Stimulated activated effector memory CD8-positive, alpha-beta T cell treated with anti-CD3 and anti-CD28 coated beads, Interleukin-12 subunit alpha, Interleukin-12 subunit beta, amount 100 ng/mL, for 72 hours (primary cell): ENCODE results near the gene C12orf76.
"Not testable (repeated sequence)": the region's sequence is repeated elsewhere in the genome, so short reads cannot be mapped to it uniquely, and the experiment has no call there.

Source experiments
- ATAC-seq: fragments of 150-1000 bp; cut with Tn5 transposase; 2 replicates; pipeline ENCODE4 v1.10.0; 2021
- DNase-seq, 2 donors: peaks; one replicate each; pipeline ENCODE4 v3.0.0; 2021 to 2022; ENCODE audit warnings: low spot score in 2 of 2
- H3K27ac Mint-ChIP-seq: one replicate; pipeline ENCODE4 v1.8.0; 2022; ENCODE audit warnings: mild to moderate bottlenecking, mixed read lengths
- H3K36me3 Mint-ChIP-seq: one replicate; pipeline ENCODE4 v1.8.0; 2022; ENCODE audit warnings: mild to moderate bottlenecking, mixed read lengths
- H3K4me1 Mint-ChIP-seq: one replicate; pipeline ENCODE4 v1.8.0; 2022; ENCODE audit warnings: mixed read lengths
- H3K4me3 Mint-ChIP-seq: one replicate; pipeline ENCODE4 v1.8.0; 2022; ENCODE audit warnings: mild to moderate bottlenecking, mixed read lengths
- H3K9me3 Mint-ChIP-seq: one replicate; pipeline ENCODE4 v1.8.0; 2022; ENCODE audit warnings: mixed read lengths

The C12orf76 gene

DNA sequence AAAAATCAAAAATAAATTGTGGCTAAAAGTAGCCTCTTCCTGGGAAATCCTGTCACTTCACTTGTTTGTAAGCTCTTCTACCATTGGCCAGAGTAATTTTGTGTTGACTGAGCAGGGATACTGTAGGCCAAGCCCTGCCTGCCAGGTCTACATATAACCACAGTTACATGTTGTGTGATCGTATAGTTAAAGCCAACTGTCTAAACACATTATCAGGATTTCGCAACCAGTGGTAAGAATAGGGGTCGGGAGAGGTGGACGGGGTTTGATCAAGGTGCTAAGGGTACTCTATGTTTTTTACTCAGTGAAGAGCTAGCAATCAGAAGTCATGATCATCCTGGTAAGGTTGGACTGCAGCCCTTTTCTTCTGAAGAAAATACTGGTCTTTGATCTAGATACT lies 35.7 kb downstream of the C12orf76 start:
- ATAC-seq (no peak), DNase-seq (no peak)
- H3K4me3 Mint-ChIP-seq: peak overlapping the region; percentile 57
- H3K9me3 Mint-ChIP-seq: no peaks in the 10 kb centered on the region
- peaks cover 60% of the 10 kb centered on the region for H3K4me1 Mint-ChIP-seq
- H3K36me3 Mint-ChIP-seq: peaks cover 65% of the 10 kb centered on the region
- peak overlapping the region; percentile 68 for H3K27ac Mint-ChIP-seq

DNA sequence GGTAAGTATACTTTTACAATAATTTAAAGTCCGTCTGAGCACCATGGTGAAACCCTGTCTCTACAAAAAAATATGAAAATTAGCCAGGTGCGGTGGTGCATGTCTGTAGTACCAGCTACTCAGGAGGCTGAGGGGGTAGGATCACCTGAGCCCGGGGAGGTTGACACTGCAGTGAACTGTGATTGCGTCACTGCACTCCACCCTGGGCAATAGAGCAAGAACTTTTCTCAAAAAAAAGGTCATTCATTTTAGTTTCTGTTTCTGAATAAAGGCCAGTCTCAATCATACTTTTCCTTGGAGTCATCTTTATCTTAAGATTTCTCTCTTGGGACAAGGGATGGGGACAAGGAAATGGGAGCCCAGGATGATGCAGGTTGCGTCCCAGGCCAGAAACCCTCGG lies 36.2 kb downstream of the C12orf76 start:
- H3K36me3 Mint-ChIP-seq: peaks cover 59% of the 10 kb centered on the region
- no peak for DNase-seq
- H3K9me3 Mint-ChIP-seq: no peaks in the 10 kb centered on the region
- H3K4me3 Mint-ChIP-seq: peak overlapping the region; percentile 57
- peaks cover 61% of the 10 kb centered on the region for H3K4me1 Mint-ChIP-seq
- peak overlapping the region; percentile 68 for H3K27ac Mint-ChIP-seq
- ATAC-seq: peak; percentile 49

DNA sequence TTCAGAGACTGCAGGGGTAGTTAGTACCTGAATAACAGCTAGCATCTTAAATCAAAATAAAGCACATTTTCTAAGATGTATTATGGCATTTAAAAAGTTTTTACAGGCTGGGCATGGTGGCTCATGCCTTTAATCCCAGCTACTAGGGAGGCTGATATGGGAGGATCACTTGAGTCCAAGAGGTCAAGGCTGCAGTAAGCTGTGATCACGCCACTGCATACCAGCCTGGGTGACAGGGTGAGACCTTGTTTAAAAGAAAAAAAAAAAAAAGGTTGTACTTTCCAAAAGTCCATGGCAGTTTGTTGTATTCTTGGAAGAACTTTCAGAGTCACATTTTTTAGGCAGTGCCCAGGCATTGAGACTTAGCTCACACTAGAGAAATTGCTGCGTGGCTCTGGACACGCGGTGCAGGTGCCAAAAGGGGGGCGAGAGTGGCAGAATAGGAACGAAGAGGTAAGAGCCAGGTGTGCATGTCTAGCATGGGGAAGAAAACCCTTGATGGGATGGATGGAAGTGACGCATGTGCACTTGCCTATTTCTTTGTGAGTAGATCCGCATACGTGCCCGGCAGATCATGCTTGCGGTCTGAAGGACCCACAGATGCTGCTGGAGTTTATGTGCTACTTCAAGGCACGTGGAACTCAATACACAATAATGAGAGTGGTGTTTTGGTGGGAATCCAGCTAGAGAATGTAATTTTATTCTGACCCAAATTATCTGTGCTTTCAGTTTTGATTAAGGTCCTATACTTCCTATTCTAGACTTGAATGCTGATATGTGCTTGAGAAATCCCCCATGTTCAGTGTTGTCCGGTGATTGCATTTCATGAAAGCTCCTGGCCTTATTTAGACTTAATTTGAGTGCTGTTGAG lies 37.2 kb downstream of the C12orf76 start:
- Mint-ChIP-seq H3K9me3 (no peaks in the 10 kb centered on the region), H3K4me1 (peaks cover 65% of the 10 kb centered on the region)

DNA sequence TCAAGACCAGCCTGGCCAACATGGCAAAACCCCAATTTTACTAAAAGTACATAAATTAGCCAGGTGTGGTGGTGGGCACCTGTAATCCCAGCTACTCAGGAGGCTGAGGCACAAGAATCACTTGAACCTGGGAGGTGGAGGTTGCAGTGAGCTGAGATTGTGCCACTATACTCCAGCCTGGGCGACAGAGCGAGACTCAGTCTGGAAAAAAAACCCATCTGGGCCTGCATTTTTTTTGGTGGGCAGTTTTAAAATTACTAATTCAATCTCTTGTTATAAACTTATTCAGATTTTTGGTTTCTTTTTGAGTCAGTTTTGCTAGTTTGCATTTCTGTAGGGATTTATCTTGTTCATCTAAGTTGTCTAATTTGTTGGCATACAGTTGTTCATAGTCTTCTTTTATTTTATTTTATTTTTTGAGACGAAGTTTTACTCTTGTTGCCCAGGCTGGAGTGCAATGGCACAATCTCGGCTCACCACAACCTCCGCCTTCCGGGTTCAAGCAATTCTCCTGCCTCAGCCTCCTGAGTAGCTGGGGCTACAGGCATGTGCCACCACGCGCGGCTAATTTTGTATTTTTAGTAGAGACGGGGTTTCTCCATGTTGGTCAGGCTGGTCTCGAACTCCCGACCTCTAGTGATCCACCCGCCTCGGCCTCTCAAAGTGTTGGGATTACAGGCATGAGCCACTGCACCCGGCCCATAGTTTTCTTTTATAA lies 39.5 kb downstream of the C12orf76 start:
- peak; percentile 60 for ATAC-seq
- H3K36me3 Mint-ChIP-seq: peaks cover 35% of the 10 kb centered on the region
- peak overlapping the region; percentile 53 for H3K27ac Mint-ChIP-seq
- peak overlapping the region; percentile 57 for H3K4me3 Mint-ChIP-seq
- H3K9me3 Mint-ChIP-seq: not testable (repeated sequence)
- DNase-seq: peak in 1 of 2 donors; percentile 64
- peaks cover 74% of the 10 kb centered on the region for H3K4me1 Mint-ChIP-seq

More for the DNA sequence above, 37.2 kb downstream of the C12orf76 start:
- DNase-seq (no peak), ATAC-seq (peak; percentile 56)
- peaks cover 49% of the 10 kb centered on the region for H3K36me3 Mint-ChIP-seq
- H3K27ac Mint-ChIP-seq: peak overlapping the region; percentile 68
- H3K4me3 Mint-ChIP-seq: peak overlapping the region; percentile 57

DNA sequence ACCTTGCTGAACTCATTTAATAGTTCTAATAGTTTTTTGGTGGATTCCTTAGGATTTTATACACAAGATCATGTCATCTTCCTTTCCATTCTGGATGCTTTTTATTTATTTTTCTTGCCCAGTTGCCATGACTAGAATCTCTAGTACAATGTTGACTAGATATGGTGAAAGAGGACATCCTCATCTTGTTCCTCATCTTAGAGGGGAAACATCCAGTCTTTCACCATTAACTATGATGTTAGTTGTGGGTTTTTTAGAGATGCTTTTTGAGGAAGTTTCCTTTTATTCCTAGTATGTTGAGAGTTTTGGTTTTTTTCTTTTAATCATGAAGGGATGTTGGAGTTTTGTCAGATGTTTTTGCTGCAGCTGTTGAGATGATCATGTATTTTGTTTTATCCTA lies 40.4 kb downstream of the C12orf76 start:
- H3K4me3 Mint-ChIP-seq: no peak overlapping the region
- DNase-seq (no peak), ATAC-seq (no peak)
- no peaks in the 10 kb centered on the region for H3K9me3 Mint-ChIP-seq
- no peak overlapping the region for H3K27ac Mint-ChIP-seq
- H3K36me3 Mint-ChIP-seq: peaks cover 32% of the 10 kb centered on the region
- peaks cover 81% of the 10 kb centered on the region for H3K4me1 Mint-ChIP-seq

DNA sequence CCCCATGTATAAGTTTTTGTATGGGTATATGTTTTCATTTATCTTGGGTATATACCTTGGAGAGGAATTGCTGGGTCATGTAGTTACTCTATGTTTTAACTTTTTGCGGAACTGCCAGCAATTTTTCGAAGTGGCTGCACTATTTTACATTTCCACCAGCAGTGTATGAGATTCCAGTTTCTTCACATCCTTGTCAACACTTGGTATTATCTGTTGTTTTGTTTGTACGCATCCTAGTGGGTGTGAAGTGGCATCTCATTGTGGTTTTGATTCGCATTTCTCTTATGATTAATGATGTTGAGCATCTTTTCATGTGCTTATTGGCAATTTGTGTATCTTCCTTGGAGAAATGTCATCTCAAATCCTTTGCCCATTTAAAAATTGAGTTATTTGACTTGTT lies 42.2 kb downstream of the C12orf76 start:
- peaks cover 25% of the 10 kb centered on the region for H3K36me3 Mint-ChIP-seq
- H3K4me3 Mint-ChIP-seq: peak overlapping the region; percentile 45
- ATAC-seq: no peak
- no peak overlapping the region for H3K27ac Mint-ChIP-seq
- no peaks in the 10 kb centered on the region for H3K9me3 Mint-ChIP-seq
- peaks cover 68% of the 10 kb centered on the region for H3K4me1 Mint-ChIP-seq
- no peak for DNase-seq

DNA sequence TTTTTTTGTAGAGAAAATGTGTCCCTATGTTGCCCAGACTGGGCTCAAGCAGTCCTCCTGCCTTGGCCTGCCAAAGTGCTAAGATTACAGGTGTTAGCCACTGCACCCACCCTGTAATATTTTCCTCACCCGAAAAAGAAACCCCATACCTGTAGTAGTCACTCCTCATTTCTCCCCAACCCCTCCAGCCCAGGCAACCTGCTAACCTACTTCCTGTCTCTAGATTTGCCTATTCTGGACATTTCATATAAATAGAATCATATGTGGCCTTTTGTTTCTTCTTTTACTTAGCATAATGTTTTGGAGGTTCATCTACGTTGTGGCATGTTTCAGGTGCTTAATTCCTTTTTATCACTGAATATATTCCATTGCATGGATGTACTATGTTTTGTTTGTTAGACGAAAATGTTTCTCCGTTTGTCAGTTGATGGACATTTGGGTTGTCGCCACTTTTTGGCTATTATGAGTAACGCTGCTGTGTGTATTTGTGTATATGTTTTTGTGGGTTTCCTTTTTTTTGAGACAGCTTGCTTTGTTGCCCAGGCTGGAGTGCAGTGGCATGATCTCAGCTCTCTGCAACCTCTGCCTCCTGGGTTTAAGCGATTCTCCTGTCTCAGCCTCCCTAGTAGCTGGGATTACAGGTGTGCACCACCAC lies 42.9 kb downstream of the C12orf76 start:
- peak; percentile 75 for ATAC-seq
- peak overlapping the region; percentile 45 for H3K4me3 Mint-ChIP-seq
- H3K36me3 Mint-ChIP-seq: peaks cover 25% of the 10 kb centered on the region
- peaks cover 66% of the 10 kb centered on the region for H3K4me1 Mint-ChIP-seq
- H3K9me3 Mint-ChIP-seq: no peaks in the 10 kb centered on the region
- no peak for DNase-seq
- peak overlapping the region; percentile 79 for H3K27ac Mint-ChIP-seq

DNA sequence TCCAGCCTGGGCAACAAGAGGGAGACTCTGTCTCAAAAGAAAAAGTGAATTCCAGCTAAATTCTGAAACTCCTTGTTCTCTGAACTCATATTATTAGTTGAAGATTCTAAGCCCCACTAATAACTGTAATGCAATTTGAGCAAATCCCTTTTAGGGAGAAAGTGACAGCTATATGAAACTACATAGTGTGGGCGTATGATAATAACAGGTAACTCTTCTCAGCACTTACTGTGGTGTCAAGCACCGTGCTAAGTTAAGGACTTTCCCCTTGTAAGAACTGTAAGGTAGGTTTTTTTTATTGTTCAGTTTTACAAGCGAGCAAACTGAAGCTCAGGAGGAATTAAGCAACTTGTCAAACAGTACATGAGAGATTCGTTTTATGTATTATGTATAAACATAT lies 43.7 kb downstream of the C12orf76 start:
- ATAC-seq (peak; percentile 60), DNase-seq (no peak)
- no peaks in the 10 kb centered on the region for H3K9me3 Mint-ChIP-seq
- H3K4me1 Mint-ChIP-seq: peaks cover 64% of the 10 kb centered on the region
- no peak overlapping the region for H3K27ac Mint-ChIP-seq
- no peak overlapping the region for H3K4me3 Mint-ChIP-seq
- peaks cover 25% of the 10 kb centered on the region for H3K36me3 Mint-ChIP-seq

DNA sequence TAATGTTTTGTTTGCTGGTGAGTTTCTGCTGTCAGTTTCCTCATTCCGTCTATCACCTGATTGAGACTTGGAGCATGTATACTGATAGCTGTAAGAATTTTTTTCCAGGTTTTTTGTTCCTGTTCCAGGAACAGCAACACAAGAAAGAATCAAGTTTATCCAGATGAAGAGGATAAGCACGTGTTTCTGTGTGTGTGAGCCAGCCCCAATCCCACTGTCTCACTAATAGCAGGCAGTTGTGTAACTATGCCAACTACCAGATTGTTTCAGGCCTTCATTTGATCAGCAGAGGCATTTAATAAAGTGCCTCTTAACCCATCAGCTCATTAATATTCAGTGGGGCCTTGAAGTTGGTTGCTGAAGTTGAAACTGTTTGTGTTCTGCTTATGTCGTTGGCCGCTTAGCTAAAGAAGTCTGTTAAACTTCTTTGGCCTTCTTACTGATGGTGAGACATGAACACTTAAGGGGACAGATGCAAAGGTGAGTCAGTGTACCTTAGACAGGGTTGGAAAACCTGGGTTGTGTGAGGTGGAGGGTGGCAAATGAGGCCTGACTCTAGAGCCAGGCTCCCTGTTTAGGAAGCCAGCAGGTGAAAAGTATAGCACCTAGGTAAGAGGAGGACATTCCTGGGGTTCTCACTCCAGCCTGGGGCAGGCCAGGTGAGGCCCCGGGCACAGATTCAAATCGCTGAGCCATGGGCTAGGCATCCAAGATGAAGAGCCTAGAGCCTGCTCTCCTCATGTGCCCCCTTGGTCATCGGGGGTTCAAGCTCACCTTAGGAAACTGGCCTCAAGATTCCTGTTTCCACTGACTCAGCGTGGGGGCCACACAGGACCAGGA lies 45.4 kb downstream of the C12orf76 start:
- Mint-ChIP-seq H3K9me3 (no peaks in the 10 kb centered on the region), H3K27ac (no peak overlapping the region), H3K4me3 (no peak overlapping the region), H3K36me3 (peaks cover 25% of the 10 kb centered on the region), H3K4me1 (peaks cover 61% of the 10 kb centered on the region)
- DNase-seq (no peak), ATAC-seq (no peak)

DNA sequence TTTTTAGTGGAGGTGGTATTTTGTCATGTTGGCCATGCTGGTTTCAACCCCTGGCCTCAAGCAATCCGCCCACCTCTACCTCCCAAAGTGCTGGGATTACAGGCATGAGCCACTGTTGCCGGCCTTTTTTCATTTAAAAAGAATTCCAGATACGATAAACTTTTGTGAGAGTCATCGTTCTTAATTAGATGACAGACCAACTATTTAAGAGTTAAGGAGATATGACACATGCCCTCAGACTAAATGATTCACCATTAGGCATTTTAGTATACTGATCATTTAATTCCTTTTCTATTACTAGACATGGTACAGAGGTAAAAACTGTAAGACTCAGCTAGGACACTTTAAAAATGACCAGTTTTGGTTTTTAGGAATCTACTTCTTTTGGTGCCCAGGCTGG lies 46.7 kb downstream of the C12orf76 start:
- ATAC-seq: no peak
- H3K4me1 Mint-ChIP-seq: peaks cover 66% of the 10 kb centered on the region
- H3K27ac Mint-ChIP-seq: no peak overlapping the region
- H3K9me3 Mint-ChIP-seq: no peaks in the 10 kb centered on the region
- H3K36me3 Mint-ChIP-seq: peaks cover 25% of the 10 kb centered on the region
- peak overlapping the region; percentile 96 for H3K4me3 Mint-ChIP-seq
- DNase-seq: no peak

DNA sequence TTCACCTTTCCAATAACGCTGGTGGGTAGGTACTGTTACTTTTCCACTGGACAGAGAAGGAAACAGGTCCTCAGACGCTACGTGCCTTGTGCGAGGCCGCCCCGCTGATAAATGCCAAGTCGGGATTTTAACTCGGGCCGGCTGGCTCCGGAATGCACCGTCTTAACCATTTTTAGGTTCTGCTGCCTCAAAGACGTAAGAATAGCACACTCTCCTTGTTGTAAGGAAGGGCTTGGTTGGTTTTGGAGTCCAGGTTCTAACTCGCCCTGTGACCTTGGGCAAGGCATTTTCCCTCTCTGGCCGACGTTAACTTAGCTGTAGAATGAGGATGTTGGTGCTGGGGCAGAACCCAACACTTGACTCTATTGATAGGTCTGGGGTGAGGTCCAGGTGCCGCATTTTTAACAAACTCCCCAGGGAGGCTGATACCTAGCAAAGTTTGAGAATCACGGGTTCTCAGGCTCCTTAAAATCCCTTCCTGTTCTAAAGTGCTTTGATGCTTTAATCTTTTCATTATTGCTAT lies 48.3 kb downstream of the C12orf76 start:
- peaks cover 52% of the 10 kb centered on the region for H3K4me1 Mint-ChIP-seq
- DNase-seq (no peak), ATAC-seq (no peak)
- H3K36me3 Mint-ChIP-seq: peaks cover 18% of the 10 kb centered on the region
- H3K27ac Mint-ChIP-seq: peak overlapping the region; percentile 99
- H3K9me3 Mint-ChIP-seq: no peaks in the 10 kb centered on the region
- H3K4me3 Mint-ChIP-seq: peak overlapping the region; percentile 96

DNA sequence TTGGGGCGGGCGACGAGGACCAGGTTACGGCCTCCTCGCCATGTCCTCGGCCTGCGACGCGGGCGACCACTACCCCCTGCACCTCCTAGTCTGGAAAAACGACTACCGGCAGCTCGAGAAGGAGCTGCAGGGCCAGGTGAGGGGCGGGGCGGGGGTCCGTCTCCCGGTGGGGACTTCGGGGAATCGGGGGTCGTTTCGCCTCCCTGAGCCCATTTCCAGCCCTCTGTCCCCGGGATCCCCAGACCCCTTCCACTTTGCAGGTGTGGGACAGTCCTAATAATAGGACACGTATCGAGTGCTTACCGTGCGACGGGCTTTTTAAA lies 48.7 kb downstream of the C12orf76 start:
- no peak for DNase-seq
- Mint-ChIP-seq H3K4me1 (peaks cover 49% of the 10 kb centered on the region), H3K36me3 (peaks cover 18% of the 10 kb centered on the region), H3K4me3 (peak overlapping the region; percentile 96), H3K9me3 (no peaks in the 10 kb centered on the region), H3K27ac (peak overlapping the region; percentile 99)
- no peak for ATAC-seq

DNA sequence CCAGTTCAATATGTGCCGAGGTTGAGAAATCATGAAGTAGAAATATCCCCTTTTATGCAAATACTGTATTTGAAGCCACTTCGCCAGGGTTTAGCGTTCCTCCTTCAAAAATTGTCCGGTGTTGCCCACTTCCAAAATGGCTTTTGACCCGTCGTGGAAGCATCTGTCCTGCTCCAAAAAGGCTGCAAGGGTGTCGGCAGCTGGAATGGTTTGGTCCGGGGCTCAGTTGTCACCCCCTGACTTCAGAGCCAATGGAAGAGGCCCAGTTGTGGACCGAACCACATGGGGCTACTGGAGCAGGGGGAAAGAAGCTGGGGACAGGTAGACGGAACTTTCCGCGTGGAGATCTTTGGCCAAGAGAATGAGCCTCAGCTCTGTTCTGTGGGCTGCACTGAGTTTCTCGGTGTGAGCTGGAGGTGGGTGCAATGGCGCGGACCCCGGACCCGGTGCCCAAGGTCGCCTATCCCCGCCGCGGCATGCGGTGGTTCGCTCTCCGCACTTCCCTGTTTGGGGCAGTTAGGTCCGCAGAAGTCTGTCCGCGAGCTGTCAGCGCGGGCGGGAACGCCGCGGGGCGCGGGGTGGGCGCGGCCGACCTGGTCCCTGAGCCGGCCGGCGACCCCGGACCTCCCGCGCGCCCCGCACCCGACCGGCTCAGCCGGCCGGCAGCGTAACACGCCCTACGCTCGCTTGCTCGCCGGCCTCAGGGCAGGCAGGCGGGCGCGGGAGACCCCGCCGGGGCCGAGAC lies 49.2 kb downstream of the C12orf76 start, which contains the start of gene ANKRD13A:
TSS of gene ANKRD13A (plus strand) at position 527 of the 745 bp plus-strand sequence. CDS start 259 bp downstream, outside the sequence.
- peak within 1 kb of the TSS; percentile 96 for H3K4me3 Mint-ChIP-seq
- peak within 1 kb of the TSS; percentile 99 for H3K27ac Mint-ChIP-seq
- no peaks in the 10 kb centered on the region for H3K9me3 Mint-ChIP-seq
- H3K36me3 Mint-ChIP-seq: peaks cover 18% of the 10 kb centered on the region
- ATAC-seq (peak; percentile 83), DNase-seq (peak; percentile 84 to 94)
- H3K4me1 Mint-ChIP-seq: peaks cover 51% of the 10 kb centered on the region
